ENCODE results near the gene BCO1.
A peak's percentile ranks its signal among the peaks of the same experiment; 100 is the strongest.

The BCO1 gene

GRCh38 chr16:81238296-81239011, at the start of gene BCO1:
Gene BCO1 (plus strand): TSS chr16:81238689. CDS start chr16:81238909, 220 bp downstream.
- no peak for DNase-seq

GRCh38 chr16:81189100-81189664, 49.3 kb upstream of the BCO1 start:
- no peak for DNase-seq

- DNase-seq, result no peak
Measured at GRCh38 chr16:81190667-81191066, 47.8 kb upstream of the BCO1 start.

- no peak for DNase-seq
Measured at GRCh38 chr16:81195885-81196534, 42.5 kb upstream of the BCO1 start.

GRCh38 chr16:81198635-81199034, 39.9 kb upstream of the BCO1 start:
- no peak for DNase-seq

- DNase-seq, result no peak
Measured at GRCh38 chr16:81201267-81201666, 37.2 kb upstream of the BCO1 start.

- DNase-seq, result peak; percentile 50
Measured at GRCh38 chr16:81204798-81205680, 33.5 kb upstream of the BCO1 start.

- DNase-seq, result no peak
Measured at GRCh38 chr16:81207076-81207475, 31.4 kb upstream of the BCO1 start.

GRCh38 chr16:81210807-81211206, 27.7 kb upstream of the BCO1 start:
- DNase-seq, result no peak

- no peak for DNase-seq
Measured at GRCh38 chr16:81212830-81213465, 25.5 kb upstream of the BCO1 start.

GRCh38 chr16:81214745-81215166, 23.7 kb upstream of the BCO1 start:
- no peak for DNase-seq

GRCh38 chr16:81216114-81216513, 22.4 kb upstream of the BCO1 start:
- no peak for DNase-seq

- no peak for DNase-seq
Measured at GRCh38 chr16:81216706-81217105, 21.8 kb upstream of the BCO1 start.

GRCh38 chr16:81219151-81219550, 19.3 kb upstream of the BCO1 start:
- no peak for DNase-seq

- no peak for DNase-seq
Measured at GRCh38 chr16:81220349-81220748, 18.1 kb upstream of the BCO1 start.

- no peak for DNase-seq
Measured at GRCh38 chr16:81221731-81222130, 16.8 kb upstream of the BCO1 start.

GRCh38 chr16:81224824-81225223, 13.7 kb upstream of the BCO1 start:
- DNase-seq, result peak; percentile 26

GRCh38 chr16:81225697-81226096, 12.8 kb upstream of the BCO1 start:
- DNase-seq, result peak; percentile 10

GRCh38 chr16:81227785-81228184, 10.7 kb upstream of the BCO1 start:
- no peak for DNase-seq

GRCh38 chr16:81229811-81230210, 8.7 kb upstream of the BCO1 start:
- no peak for DNase-seq

- no peak for DNase-seq
Measured at GRCh38 chr16:81231014-81231413, 7.5 kb upstream of the BCO1 start.

- DNase-seq, result no peak
Measured at GRCh38 chr16:81232740-81233367, 5.6 kb upstream of the BCO1 start.

All from suppressor macrophage treated with lipopolysaccharide for 4 hours (primary cell).